NOMO-1 treated with DMSO at 0.1 percent for 48 hours (cell line): ENCODE data around the gene SERPINB8.
"Not testable (repeated sequence)": the region's sequence is repeated elsewhere in the genome, so short reads cannot be mapped to it uniquely, and the experiment has no call there.

Experiments used
- DNase-seq: peaks from one replicate; lab custom pipeline; 2025; ENCODE audit not compliant: unreplicated experiment; lab: John Stamatoyannopoulos, UW

SERPINB8 gene

DNA sequence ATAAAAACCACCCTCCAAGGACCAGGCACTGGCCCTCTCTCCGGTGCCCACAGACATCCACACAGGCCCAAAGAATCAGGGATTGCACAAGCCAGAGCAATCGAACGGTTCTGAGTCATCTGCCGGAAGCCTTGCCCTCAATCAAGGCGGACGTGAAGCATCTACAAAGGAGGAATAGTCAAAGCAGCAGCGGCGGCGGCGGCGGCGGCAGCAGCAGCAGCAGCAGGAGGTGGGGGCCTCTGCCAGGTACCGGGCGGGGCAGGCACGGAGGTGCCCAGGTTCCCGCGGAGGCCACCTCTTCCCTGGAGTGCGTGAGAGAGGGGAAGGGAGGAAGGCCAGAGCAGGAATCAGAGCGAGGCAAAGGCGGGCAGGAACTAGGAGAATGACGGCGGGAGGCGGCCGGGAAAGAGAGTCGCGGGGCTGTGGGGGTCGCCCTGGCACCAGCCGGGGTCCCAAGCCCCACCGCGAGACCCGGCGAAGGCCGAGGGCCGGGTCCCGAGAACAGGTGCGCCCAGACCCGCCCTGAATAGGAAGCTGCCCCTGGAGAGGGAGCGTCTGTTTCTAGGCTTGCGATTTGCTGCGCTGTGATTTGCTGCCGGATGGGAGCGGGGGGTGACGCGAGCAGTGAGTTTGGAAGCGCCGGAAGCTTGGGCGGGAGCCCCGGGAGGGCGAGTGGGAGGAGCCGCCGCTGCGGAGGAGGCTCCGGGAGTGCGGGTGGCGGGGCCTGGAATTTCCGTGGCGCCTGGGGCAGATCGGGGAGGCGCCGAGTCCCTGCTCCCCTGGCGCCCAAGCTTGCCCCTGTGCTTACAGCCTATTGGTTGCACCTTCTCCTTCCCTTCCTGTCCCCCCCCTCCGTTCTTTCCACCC lies at the start of gene SERPINB8:
Gene SERPINB8 (plus strand): TSS at position 140 of the 867 bp plus-strand sequence. CDS start 8,228 bp downstream, outside the sequence.
- peak; percentile 90 for DNase-seq

DNA sequence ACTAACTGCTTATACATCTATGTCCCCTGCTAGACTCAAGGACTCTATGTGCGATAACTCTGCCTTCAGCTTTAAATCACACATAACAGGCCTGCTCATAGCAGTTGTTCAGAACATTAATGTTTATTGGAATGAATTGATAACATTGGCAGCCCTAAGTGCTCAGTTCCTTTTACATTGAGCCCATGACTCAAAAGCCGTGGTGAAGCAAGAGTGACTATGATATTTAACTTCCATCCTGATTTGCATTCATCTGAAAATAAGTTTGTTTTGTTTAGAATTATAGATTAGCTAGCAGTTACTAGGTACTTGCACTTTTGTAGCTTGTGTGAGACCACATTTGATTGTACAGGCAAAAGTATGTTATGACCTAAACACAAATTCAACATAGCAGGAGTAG lies 47.8 kb upstream of the SERPINB8 start:
- DNase-seq: no peak

GRCh38 chr18:63924551-63924950 lies 45.3 kb upstream of the SERPINB8 start:
- no peak for DNase-seq

GRCh38 chr18:63928331-63928730 lies 41.5 kb upstream of the SERPINB8 start:
- peak; percentile 91 for DNase-seq

DNA sequence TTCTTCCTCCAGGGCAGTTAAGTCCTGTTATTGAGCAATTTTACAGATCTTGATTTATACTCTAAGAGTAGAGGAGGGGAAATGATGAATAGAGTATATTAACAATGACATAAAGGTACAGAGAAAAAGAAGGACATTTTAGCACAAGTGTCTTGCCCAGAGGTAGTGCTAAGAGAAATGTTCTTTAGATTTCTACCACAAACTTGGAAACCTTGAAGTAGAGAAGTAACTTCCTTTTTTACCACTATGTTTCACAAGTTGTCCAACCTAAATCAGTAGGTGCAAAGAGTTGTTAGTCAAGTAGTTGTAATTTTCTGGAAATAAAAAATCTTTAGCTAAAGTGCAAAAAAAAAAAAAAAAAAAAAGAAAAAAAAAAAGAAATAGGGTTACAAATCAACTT lies 40.5 kb upstream of the SERPINB8 start:
- DNase-seq: peak; percentile 62

GRCh38 chr18:63930773-63931354 lies 39.0 kb upstream of the SERPINB8 start:
- peak; percentile 76 for DNase-seq

DNA sequence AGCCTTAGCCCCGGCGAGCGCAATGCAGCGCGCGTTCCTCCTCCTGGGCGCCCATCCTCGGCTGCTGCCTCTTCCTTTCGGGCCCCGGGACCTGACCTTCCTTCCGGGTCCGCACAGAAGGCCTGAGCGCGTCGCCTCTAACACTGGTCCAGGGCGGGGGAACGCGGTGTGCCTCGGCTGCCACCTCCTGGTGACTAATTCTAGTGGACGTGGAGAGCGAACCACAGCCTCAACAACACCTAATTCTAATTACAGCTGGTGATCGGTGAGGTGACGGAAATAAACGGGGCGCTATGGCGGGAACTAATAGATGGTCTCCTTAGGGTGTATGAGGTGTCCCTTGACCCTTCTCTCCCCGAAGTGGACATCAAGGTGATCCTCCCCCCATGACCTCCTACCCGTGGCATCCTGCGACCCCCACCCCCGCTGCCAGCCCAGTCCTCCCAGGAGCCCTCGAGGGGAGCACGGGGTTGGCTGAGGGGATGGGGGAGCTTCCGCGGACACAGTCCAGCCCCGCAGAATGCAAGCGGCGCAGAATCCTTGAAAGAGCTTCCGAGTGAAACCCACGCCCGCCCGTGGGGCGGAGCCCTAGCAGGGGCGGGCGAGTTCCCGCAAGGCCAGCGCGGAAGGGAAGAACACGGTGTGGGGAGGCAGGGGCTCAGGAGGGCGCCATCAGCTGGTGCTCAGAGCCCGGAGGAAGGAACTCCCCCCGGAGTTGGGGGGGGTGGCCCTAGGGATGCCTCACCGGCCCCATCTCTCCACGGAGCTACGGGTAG lies 33.5 kb upstream of the SERPINB8 start:
- DNase-seq: peak; percentile 94

GRCh38 chr18:63936932-63937393 lies 32.9 kb upstream of the SERPINB8 start:
- DNase-seq: no peak

- DNase-seq: no peak
Measured at GRCh38 chr18:63940008-63940407, 29.9 kb upstream of the SERPINB8 start.

DNA sequence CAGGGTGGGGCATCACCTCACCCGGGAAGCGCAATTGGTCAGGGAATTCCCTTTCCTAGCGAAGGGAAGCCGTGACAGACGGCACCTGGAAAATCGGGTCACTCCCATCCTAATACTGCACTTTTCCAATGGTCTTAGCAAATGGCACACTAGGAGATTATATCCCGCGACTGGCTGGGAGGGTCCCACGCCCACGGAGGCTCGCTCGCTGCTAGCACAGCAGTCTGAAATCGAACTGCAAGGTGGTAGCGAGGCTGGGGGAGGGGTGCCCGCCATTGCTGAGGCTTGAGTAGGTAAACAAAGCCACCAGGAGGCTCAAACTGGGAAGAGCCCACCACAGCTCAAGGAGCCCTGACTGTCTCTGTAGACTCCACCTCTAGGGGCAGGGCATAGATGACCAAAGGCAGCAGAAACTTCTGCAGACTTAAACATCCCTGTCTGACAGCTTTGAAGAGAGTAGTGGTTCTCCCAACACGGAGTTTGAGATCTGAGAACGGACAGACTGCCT lies 29.3 kb upstream of the SERPINB8 start:
- not testable (repeated sequence) for DNase-seq

GRCh38 chr18:63947051-63947790 lies 22.7 kb upstream of the SERPINB8 start:
- no peak for DNase-seq

GRCh38 chr18:63949068-63949737 lies 20.7 kb upstream of the SERPINB8 start, which contains the start of gene HMSD:
HMSD (plus strand) TSS chr18:63949301; CDS start chr18:63953456, 4,155 bp downstream.
- peak; percentile 62 for DNase-seq

GRCh38 chr18:63951302-63951705 lies 18.6 kb upstream of the SERPINB8 start:
- peak; percentile 51 for DNase-seq

- no peak for DNase-seq
Measured at GRCh38 chr18:63953811-63954210, 16.1 kb upstream of the SERPINB8 start.

DNA sequence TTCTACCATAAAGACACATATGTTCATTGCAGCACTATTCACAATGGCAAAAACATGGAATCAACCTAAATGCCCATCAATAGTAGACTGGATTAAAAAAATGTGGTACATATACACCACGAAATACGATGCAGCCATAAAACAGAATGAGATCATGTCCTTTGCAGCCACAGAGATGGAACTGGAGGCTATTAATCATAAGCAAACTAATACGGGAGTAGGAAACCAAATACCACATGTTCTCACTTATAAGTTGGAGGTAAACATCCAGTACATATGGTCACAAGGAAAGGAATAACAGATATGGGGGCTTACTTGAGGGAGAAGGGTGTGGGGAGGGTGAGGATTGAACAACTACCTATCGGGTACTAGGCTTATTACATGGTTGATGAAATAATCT lies 13.1 kb upstream of the SERPINB8 start:
- no peak for DNase-seq

GRCh38 chr18:63960891-63961290 lies 9.0 kb upstream of the SERPINB8 start:
- no peak for DNase-seq

DNA sequence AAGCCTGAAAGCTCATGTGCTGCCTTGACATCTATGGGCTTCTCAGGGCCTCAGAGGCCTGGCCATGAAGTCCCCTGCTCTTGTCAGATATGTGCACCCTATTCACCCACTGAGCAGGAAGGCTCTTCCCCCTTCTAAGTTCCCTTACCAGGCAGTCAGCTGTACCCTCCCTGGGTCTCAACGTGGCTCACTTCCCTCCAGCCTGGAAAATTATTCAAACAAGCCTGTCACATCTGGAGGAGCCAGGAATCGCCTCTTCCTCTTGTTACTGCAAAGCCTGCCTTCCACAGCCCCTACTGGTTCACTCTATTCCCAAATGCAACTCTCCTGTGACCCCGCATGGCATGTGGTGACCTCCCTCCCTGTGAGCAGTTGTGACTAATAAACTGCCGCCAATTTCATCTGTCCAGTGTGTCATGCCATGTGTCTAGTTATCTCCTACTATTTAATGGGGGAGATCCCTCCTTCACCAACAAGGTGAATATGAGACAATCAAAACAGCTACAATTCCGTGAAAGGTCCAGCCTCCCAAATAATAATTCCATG lies 8.4 kb upstream of the SERPINB8 start:
- DNase-seq: no peak

GRCh38 chr18:63962137-63962536 lies 7.7 kb upstream of the SERPINB8 start:
- DNase-seq: no peak

DNA sequence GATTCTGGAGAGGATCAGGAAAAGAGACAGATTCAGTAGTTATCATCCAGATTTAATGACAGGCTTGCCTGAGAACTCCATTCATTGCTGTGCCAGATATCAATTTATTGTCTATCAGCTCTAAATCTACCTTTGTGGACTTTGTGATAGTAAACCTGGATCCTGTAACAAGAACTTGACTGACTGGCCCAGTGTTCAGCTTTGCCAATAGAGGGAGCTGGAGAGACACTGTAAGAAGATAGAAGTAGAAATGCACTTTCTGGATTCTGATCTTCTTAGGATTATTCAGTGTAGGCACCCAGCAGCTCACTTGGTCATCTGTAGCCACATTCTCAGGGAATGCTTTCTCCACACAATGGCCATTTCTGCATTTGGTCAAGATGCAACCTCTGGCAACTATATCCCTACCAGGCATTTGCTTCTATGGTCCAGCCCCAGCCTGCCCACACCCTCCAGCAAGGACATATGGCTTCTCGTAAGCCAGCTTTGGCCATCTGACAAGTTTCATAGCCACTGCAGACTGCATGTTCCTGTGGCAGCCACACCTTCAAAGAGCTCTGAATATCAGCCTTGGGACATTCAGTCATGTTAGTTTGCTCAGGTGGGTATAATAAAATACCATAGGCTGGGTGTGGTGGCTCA lies 6.1 kb upstream of the SERPINB8 start:
- peak; percentile 77 for DNase-seq
